HG02852 (cell line): ENCODE data around the gene TMEM184C.

ENCODE experiments used
- ATAC-seq: cut with Tn5 transposase; IDR thresholded peaks from one replicate; pipeline ENCODE4 v1.9.1; 2021; ENCODE audit warnings: mild to moderate bottlenecking, moderate library complexity; ENCODE audit not compliant: unreplicated experiment

The TMEM184C gene

GRCh38 chr4:147617173-147617840 is at the start of gene TMEM184C:
TSS of gene TMEM184C (plus strand) at chr4:147617397. CDS start at chr4:147617957, 560 bp downstream.
- ATAC-seq: peak; percentile 99

- no peak for ATAC-seq
Measured at GRCh38 chr4:147570616-147571015, 46.6 kb upstream of the TMEM184C start.

GRCh38 chr4:147571036-147571770 is 46.0 kb upstream of the TMEM184C start:
- no peak for ATAC-seq

- no peak for ATAC-seq
Measured at GRCh38 chr4:147576084-147576483, 41.1 kb upstream of the TMEM184C start.

GRCh38 chr4:147578051-147578476 is 39.1 kb upstream of the TMEM184C start:
- ATAC-seq: no peak

- ATAC-seq: no peak
Measured at GRCh38 chr4:147578593-147578992, 38.6 kb upstream of the TMEM184C start.

- ATAC-seq: no peak
Measured at GRCh38 chr4:147580396-147580795, 36.8 kb upstream of the TMEM184C start.

- no peak for ATAC-seq
Measured at GRCh38 chr4:147581606-147582350, 35.4 kb upstream of the TMEM184C start.

- no peak for ATAC-seq
Measured at GRCh38 chr4:147582386-147583060, 34.7 kb upstream of the TMEM184C start.

GRCh38 chr4:147583876-147584275 is 33.3 kb upstream of the TMEM184C start:
- no peak for ATAC-seq

- ATAC-seq: no peak
Measured at GRCh38 chr4:147586032-147586431, 31.2 kb upstream of the TMEM184C start.

- peak; percentile 84 for ATAC-seq
Measured at GRCh38 chr4:147586637-147587036, 30.6 kb upstream of the TMEM184C start.

GRCh38 chr4:147587041-147587440 is 30.2 kb upstream of the TMEM184C start:
- ATAC-seq: no peak

GRCh38 chr4:147589586-147589985 is 27.6 kb upstream of the TMEM184C start:
- no peak for ATAC-seq

- ATAC-seq: peak; percentile 59
Measured at GRCh38 chr4:147590249-147590920, 26.8 kb upstream of the TMEM184C start.

GRCh38 chr4:147591106-147591505 is 26.1 kb upstream of the TMEM184C start:
- no peak for ATAC-seq

- ATAC-seq: no peak
Measured at GRCh38 chr4:147594107-147594506, 23.1 kb upstream of the TMEM184C start.

- ATAC-seq: no peak
Measured at GRCh38 chr4:147594578-147594977, 22.6 kb upstream of the TMEM184C start.

GRCh38 chr4:147596377-147596776 is 20.8 kb upstream of the TMEM184C start:
- ATAC-seq: no peak

- no peak for ATAC-seq
Measured at GRCh38 chr4:147596981-147597380, 20.2 kb upstream of the TMEM184C start.

GRCh38 chr4:147597561-147597960 is 19.6 kb upstream of the TMEM184C start:
- ATAC-seq: no peak
